HEK293 (cell line): ENCODE measurements around the gene RMND5B.

Experiments used
- CTCF ChIA-PET: fragments of 350-600 bp; formaldehyde crosslinking; extraction: SDS; loops from one replicate; lab custom pipeline; 2021; ENCODE audit warnings: antibody characterized with exemption; lab: Yijun Ruan, JAX
- POLR2A ChIA-PET: fragments of 300-600 bp; formaldehyde crosslinking; extraction: SDS; loops from one replicate; lab custom pipeline; 2020; ENCODE audit warnings: antibody characterized with exemption, inconsistent platforms; lab: Yijun Ruan, JAX
- H3K27ac ChIP-seq: fragments of 200-500 bp; sonication (Bioruptor generic); 2 replicates; pipeline ENCODE4 v1.5.1; 2014; ENCODE audit warnings: low read depth, low read length, control low read depth, inconsistent platforms; ENCODE audit errors: extremely low read depth
- H3K36me3 ChIP-seq, 2 experiments: fragments of 200-500 bp in 1 of 2; sonication (Bioruptor generic) in 1 of 2; 1 replicate in 1 of 2; 2 replicates in 1 of 2; pipeline ENCODE4 v1.5.1; 2014 to 2017; ENCODE audit warnings: inconsistent platforms in 2 of 2, low read length in 2 of 2; ENCODE audit not compliant: control insufficient read depth in 2 of 2, insufficient read depth in 1 of 2
- H3K4me1 ChIP-seq: fragments of 200-500 bp; sonication (Bioruptor generic); 2 replicates; pipeline ENCODE4 v1.5.1; 2014; ENCODE audit warnings: mild to moderate bottlenecking, low read length, inconsistent platforms; ENCODE audit not compliant: control insufficient read depth, insufficient read depth
- H3K4me3 ChIP-seq: 2 replicates; pipeline ENCODE4 v1.5.1; 2011; ENCODE audit warnings: low read depth, mild to moderate bottlenecking, control low read depth, low read length, moderate library complexity
- H3K9me3 ChIP-seq: fragments of 200-500 bp; sonication (Bioruptor generic); 2 replicates; pipeline ENCODE4 v1.5.1; 2014; ENCODE audit warnings: low read depth, low read length, inconsistent platforms; ENCODE audit not compliant: control insufficient read depth, insufficient read depth
- EGR2 ChIP-seq: fragments of 450-650 bp; formaldehyde crosslinking; IDR thresholded peaks from 2 replicates; pipeline ENCODE4 v1.5.1; 2016; ENCODE audit warnings: low read depth, missing biosample characterization, missing genetic modification characterization
- FEZF1 ChIP-seq: fragments of 450-650 bp; formaldehyde crosslinking; IDR thresholded peaks from 2 replicates; pipeline ENCODE4 v1.5.1; 2016; ENCODE audit warnings: missing biosample characterization, missing genetic modification characterization
- GFI1B ChIP-seq: fragments of 450-650 bp; formaldehyde crosslinking; IDR thresholded peaks from 2 replicates; pipeline ENCODE4 v1.5.1; 2016; ENCODE audit warnings: missing biosample characterization, missing genetic modification characterization
- GLIS2 ChIP-seq: fragments of 450-650 bp; formaldehyde crosslinking; IDR thresholded peaks from 2 replicates; pipeline ENCODE4 v1.5.1; 2016; ENCODE audit warnings: missing biosample characterization, missing genetic modification characterization
- OVOL3 ChIP-seq: fragments of 450-650 bp; formaldehyde crosslinking; IDR thresholded peaks from 2 replicates; pipeline ENCODE4 v1.5.1; 2016; ENCODE audit warnings: missing biosample characterization, missing genetic modification characterization
- SP2 ChIP-seq: fragments of 450-650 bp; formaldehyde crosslinking; IDR thresholded peaks from 2 replicates; pipeline ENCODE4 v1.5.1; 2016; ENCODE audit warnings: missing biosample characterization, missing genetic modification characterization
- SP7 ChIP-seq: fragments of 450-650 bp; formaldehyde crosslinking; IDR thresholded peaks from 2 replicates; pipeline ENCODE4 v1.5.1; 2016; ENCODE audit warnings: missing biosample characterization, missing genetic modification characterization
- ZBTB17 ChIP-seq: fragments of 450-650 bp; formaldehyde crosslinking; IDR thresholded peaks from 2 replicates; pipeline ENCODE4 v1.5.1; 2016; ENCODE audit warnings: missing biosample characterization, missing genetic modification characterization
- ZFHX2 ChIP-seq: fragments of 450-650 bp; formaldehyde crosslinking; conservative IDR thresholded peaks from 2 replicates; pipeline ENCODE4 v1.5.1; 2016; ENCODE audit warnings: missing biosample characterization, missing genetic modification characterization
- ZIC2 ChIP-seq: fragments of 450-650 bp; formaldehyde crosslinking; IDR thresholded peaks from 2 replicates; pipeline ENCODE4 v1.5.1; 2016; ENCODE audit warnings: missing biosample characterization, missing genetic modification characterization
- ZNF114 ChIP-seq: fragments of 450-650 bp; formaldehyde crosslinking; IDR thresholded peaks from 2 replicates; pipeline ENCODE4 v1.5.0; 2017; ENCODE audit warnings: missing biosample characterization, missing genetic modification characterization
- ZNF175 ChIP-seq: fragments of 450-650 bp; formaldehyde crosslinking; IDR thresholded peaks from 2 replicates; pipeline ENCODE4 v1.5.1; 2016; ENCODE audit warnings: missing biosample characterization, missing genetic modification characterization
- ZNF202 ChIP-seq: fragments of 450-650 bp; formaldehyde crosslinking; IDR thresholded peaks from 2 replicates; pipeline ENCODE4 v1.5.1; 2016; ENCODE audit warnings: missing biosample characterization, missing genetic modification characterization, borderline replicate concordance
- ZNF239 ChIP-seq: fragments of 450-650 bp; formaldehyde crosslinking; IDR thresholded peaks from 2 replicates; pipeline ENCODE4 v1.5.1; 2016; ENCODE audit warnings: missing biosample characterization, missing genetic modification characterization
- ZNF274 ChIP-seq, 2 experiments: fragments of 200-500 bp in 1 of 2; fragments of 450-650 bp in 1 of 2; sonication (Bioruptor generic) in 1 of 2; formaldehyde crosslinking in 1 of 2; IDR thresholded peaks; 2 replicates each; pipeline versions ENCODE4 v1.5.1 to v1.6.1; 2014 to 2016; ENCODE audit warnings: borderline replicate concordance in 1 of 2, inconsistent platforms in 1 of 2, low read length in 1 of 2, missing biosample characterization in 1 of 2, missing genetic modification characterization in 1 of 2
- ZNF324 ChIP-seq: fragments of 450-650 bp; formaldehyde crosslinking; IDR thresholded peaks from 2 replicates; pipeline ENCODE4 v1.5.1; 2016; ENCODE audit warnings: missing biosample characterization, missing genetic modification characterization
- ZNF433 ChIP-seq: fragments of 450-650 bp; formaldehyde crosslinking; IDR thresholded peaks from 2 replicates; pipeline ENCODE4 v1.5.1; 2016; ENCODE audit warnings: missing biosample characterization, missing genetic modification characterization, low read depth
- ZNF48 ChIP-seq: fragments of 450-650 bp; formaldehyde crosslinking; IDR thresholded peaks from 2 replicates; pipeline ENCODE4 v1.5.1; 2016; ENCODE audit warnings: missing biosample characterization, missing genetic modification characterization
- ZNF596 ChIP-seq: fragments of 450-650 bp; IDR thresholded peaks from 2 replicates; pipeline ENCODE4 v1.5.0; 2018; ENCODE audit warnings: missing biosample characterization, mild to moderate bottlenecking, missing genetic modification characterization, moderate library complexity
- ZSCAN30 ChIP-seq: fragments of 450-650 bp; IDR thresholded peaks from 2 replicates; pipeline ENCODE4 v1.5.1; 2018; ENCODE audit warnings: missing biosample characterization, mild to moderate bottlenecking, missing genetic modification characterization, moderate library complexity
- TF ChIP-seq, protein P1 (sequence below): fragments of 450-650 bp; formaldehyde crosslinking; IDR thresholded peaks from 2 replicates; pipeline ENCODE4 v1.5.1; 2016; ENCODE audit warnings: missing biosample characterization, missing genetic modification characterization
- TF ChIP-seq, protein P2 (sequence below): fragments of 450-650 bp; formaldehyde crosslinking; IDR thresholded peaks from 2 replicates; pipeline ENCODE4 v1.5.1; 2016; ENCODE audit warnings: missing biosample characterization, missing genetic modification characterization
- TF ChIP-seq, protein P3 (sequence below): fragments of 450-650 bp; formaldehyde crosslinking; IDR thresholded peaks from 2 replicates; pipeline ENCODE4 v1.5.0; 2017; ENCODE audit warnings: missing biosample characterization, missing genetic modification characterization, borderline replicate concordance

Gene RMND5B

GRCh38 chr5:178108446-178108845 lies 22.4 kb upstream of the RMND5B start:
- H3K4me3 ChIP-seq: no peak overlapping the region
- no peaks in the 10 kb centered on the region for H3K9me3 ChIP-seq
- ChIA-PET POLR2A (no interaction called here), CTCF (interaction anchor here (1.1 kb wide), 1 partner anchor 27 kb away, joined by 4 read pairs; no protein-coding TSS in a partner anchor)
- no peak for TF ChIP-seq ZNF239 (tag by site-specific recombination)
- 0 out of 2 replicates have a peak, but pooled peaks have one; percentile 48 for TF ChIP-seq EGR2
- TF ChIP-seq ZFHX2: peak; percentile 47; the same call in 1 of the 2 replicates
- no peak overlapping the region for H3K27ac ChIP-seq
- H3K4me1 ChIP-seq: no peaks in the 10 kb centered on the region
- no peaks in the 10 kb centered on the region for H3K36me3 ChIP-seq

- H3K27ac ChIP-seq: no peak overlapping the region
- CTCF ChIA-PET: interaction anchor here (1.1 kb wide), 1 partner anchor 27 kb away, joined by 4 read pairs; no protein-coding TSS in a partner anchor
- H3K4me1 ChIP-seq: no peaks in the 10 kb centered on the region
- no peaks in the 10 kb centered on the region for H3K9me3 ChIP-seq
- TF ChIP-seq OVOL3 (tag by site-specific recombination) (no peak), GFI1B (tag by site-specific recombination) (no peak), ZIC2 (tag by site-specific recombination) (peak; percentile 71)
- TF ChIP-seq, protein P1, sequence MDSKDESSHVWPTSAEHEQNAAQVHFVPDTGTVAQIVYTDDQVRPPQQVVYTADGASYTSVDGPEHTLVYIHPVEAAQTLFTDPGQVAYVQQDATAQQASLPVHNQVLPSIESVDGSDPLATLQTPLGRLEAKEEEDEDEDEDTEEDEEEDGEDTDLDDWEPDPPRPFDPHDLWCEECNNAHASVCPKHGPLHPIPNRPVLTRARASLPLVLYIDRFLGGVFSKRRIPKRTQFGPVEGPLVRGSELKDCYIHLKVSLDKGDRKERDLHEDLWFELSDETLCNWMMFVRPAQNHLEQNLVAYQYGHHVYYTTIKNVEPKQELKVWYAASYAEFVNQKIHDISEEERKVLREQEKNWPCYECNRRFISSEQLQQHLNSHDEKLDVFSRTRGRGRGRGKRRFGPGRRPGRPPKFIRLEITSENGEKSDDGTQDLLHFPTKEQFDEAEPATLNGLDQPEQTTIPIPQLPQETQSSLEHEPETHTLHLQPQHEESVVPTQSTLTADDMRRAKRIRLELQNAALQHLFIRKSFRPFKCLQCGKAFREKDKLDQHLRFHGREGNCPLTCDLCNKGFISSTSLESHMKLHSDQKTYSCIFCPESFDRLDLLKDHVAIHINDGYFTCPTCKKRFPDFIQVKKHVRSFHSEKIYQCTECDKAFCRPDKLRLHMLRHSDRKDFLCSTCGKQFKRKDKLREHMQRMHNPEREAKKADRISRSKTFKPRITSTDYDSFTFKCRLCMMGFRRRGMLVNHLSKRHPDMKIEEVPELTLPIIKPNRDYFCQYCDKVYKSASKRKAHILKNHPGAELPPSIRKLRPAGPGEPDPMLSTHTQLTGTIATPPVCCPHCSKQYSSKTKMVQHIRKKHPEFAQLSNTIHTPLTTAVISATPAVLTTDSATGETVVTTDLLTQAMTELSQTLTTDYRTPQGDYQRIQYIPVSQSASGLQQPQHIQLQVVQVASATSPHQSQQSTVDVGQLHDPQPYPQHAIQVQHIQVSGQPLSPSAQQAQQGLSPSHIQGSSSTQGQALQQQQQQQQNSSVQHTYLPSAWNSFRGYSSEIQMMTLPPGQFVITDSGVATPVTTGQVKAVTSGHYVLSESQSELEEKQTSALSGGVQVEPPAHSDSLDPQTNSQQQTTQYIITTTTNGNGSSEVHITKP (tag by site-specific recombination): 0 out of 2 replicates have a peak, but pooled peaks have one; percentile 20
- TF ChIP-seq, all 188 proteins: peak for 2
- Histone ChIP-seq H3K36me3 (no peaks in the 10 kb centered on the region), H3K4me3 (no peak overlapping the region)
- POLR2A ChIA-PET: interaction anchor here (1.2 kb wide), 1 partner anchor 11 kb away, joined by 3 read pairs; no protein-coding TSS in a partner anchor
These were observed 21.8 kb upstream of the RMND5B start for GRCh38 chr5:178108966-178109365.

GRCh38 chr5:178110511-178110910 lies 20.3 kb upstream of the RMND5B start:
- Histone ChIP-seq H3K36me3 (no peaks in the 10 kb centered on the region), H3K4me1 (no peaks in the 10 kb centered on the region), H3K27ac (no peak overlapping the region), H3K9me3 (no peaks in the 10 kb centered on the region), H3K4me3 (no peak overlapping the region)
- ChIA-PET CTCF (interaction anchor here (1.8 kb wide), 1 partner anchor 10 kb away, joined by 16 read pairs; no protein-coding TSS in a partner anchor), POLR2A (interaction anchor here (0.7 kb wide), 1 partner anchor 510 kb away, joined by 3 read pairs; no protein-coding TSS in a partner anchor)
- TF ChIP-seq, protein P2, sequence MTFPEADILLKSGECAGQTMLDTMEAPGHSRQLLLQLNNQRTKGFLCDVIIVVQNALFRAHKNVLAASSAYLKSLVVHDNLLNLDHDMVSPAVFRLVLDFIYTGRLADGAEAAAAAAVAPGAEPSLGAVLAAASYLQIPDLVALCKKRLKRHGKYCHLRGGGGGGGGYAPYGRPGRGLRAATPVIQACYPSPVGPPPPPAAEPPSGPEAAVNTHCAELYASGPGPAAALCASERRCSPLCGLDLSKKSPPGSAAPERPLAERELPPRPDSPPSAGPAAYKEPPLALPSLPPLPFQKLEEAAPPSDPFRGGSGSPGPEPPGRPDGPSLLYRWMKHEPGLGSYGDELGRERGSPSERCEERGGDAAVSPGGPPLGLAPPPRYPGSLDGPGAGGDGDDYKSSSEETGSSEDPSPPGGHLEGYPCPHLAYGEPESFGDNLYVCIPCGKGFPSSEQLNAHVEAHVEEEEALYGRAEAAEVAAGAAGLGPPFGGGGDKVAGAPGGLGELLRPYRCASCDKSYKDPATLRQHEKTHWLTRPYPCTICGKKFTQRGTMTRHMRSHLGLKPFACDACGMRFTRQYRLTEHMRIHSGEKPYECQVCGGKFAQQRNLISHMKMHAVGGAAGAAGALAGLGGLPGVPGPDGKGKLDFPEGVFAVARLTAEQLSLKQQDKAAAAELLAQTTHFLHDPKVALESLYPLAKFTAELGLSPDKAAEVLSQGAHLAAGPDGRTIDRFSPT (tag by site-specific recombination): no peak
- TF ChIP-seq ZNF324 (tag by site-specific recombination) (no peak), ZNF433 (tag by site-specific recombination) (no peak), GLIS2 (tag by site-specific recombination) (no peak), FEZF1 (tag by site-specific recombination) (no peak), ZNF274 (IDR thresholded peaks at IDR 0.05; ENCODE audit: low read length) (no peak), ZNF274 (tag by site-specific recombination; IDR thresholded peaks at IDR 0.05; ENCODE audit: borderline replicate concordance) (no peak), ZNF175 (tag by site-specific recombination) (no peak), ZSCAN30 (tag by site-specific recombination) (no peak), ZBTB17 (tag by site-specific recombination) (no peak), ZNF202 (tag by site-specific recombination) (no peak), SP2 (tag by site-specific recombination) (no peak), ZNF114 (tag by site-specific recombination) (no peak), SP7 (tag by site-specific recombination) (no peak), ZNF596 (tag by site-specific recombination) (no peak), ZNF48 (no peak)
- TF ChIP-seq, protein P3, sequence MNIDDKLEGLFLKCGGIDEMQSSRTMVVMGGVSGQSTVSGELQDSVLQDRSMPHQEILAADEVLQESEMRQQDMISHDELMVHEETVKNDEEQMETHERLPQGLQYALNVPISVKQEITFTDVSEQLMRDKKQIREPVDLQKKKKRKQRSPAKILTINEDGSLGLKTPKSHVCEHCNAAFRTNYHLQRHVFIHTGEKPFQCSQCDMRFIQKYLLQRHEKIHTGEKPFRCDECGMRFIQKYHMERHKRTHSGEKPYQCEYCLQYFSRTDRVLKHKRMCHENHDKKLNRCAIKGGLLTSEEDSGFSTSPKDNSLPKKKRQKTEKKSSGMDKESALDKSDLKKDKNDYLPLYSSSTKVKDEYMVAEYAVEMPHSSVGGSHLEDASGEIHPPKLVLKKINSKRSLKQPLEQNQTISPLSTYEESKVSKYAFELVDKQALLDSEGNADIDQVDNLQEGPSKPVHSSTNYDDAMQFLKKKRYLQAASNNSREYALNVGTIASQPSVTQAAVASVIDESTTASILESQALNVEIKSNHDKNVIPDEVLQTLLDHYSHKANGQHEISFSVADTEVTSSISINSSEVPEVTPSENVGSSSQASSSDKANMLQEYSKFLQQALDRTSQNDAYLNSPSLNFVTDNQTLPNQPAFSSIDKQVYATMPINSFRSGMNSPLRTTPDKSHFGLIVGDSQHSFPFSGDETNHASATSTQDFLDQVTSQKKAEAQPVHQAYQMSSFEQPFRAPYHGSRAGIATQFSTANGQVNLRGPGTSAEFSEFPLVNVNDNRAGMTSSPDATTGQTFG (tag by site-specific recombination): no peak
